GM19193 (cell line): ENCODE results near the gene OBP2B.

Source experiments
- POLR2A ChIP-seq: IDR thresholded peaks from 4 replicates; pipeline ENCODE4 v1.6.1; 2011; ENCODE audit not compliant: insufficient read depth, insufficient read length; ENCODE audit errors: extremely low read depth

Gene OBP2B

DNA sequence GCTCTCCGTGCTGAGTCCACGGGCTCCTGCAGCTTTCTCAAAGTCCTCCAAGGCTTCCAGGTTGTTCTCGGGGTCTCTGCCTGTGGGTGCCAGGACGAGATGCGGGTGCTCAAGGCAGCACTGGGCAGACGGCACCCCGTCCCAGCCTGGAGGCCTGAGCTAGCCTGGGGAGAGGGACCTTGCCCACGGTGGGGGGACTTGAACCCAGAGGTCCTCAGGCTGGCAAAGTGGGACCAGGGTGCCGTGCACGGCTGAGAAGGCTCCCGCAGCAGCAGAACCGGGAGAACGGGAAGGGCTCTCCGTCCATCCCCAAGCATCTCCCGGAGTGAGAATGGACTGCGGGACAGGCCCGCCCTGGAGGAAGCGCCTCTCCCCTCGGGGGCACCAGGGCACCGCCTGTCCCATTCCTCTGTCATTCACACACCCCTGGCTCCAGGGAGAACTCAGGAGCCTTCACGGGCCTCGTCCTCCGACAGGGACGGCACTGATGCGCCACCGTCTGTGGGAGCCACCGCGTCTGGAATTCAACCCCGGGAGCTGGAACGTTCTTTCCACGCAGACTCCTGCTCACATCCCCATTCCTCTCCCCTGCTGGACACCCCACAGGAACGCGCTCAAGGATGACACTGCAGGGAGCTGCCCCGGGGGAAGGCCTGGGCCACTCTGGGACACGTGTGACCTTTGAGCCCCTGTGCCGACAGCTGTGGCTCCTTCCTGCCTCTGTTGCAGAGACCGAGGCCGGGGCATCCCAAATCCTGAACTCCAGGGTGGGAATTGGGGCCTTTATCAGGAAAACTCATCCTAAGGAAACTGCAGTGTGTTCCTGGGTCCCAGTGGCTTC is 16.3 kb upstream of the OBP2B start:
- TF ChIP-seq POLR2A: no peak

DNA sequence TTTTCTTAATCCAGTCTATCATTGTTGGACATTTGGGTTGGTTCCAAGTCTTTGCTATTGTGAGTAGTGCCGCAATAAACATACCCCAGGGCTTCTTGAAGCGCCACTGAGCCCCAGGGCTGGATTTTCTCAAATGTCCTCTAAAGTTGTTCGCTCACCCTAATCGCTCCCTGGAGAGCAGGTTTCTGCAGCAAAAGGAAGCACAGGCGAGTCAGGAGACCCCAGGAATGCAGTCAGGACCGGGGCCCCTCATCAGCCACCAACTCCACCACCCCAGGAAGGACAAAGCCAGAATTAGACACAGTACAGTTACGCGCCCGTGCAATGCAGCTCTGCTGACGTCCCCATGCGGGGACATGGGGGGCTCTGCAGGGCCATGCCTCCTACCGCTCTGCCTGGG is 15.7 kb upstream of the OBP2B start:
- no peak for TF ChIP-seq POLR2A

- TF ChIP-seq POLR2A: no peak
Measured at GRCh38 chr9:133221177-133221809, 12.2 kb upstream of the OBP2B start.

- no peak for TF ChIP-seq POLR2A
Measured at GRCh38 chr9:133210609-133211008, 1.6 kb upstream of the OBP2B start.

- no peak for TF ChIP-seq POLR2A
Measured at GRCh38 chr9:133210202-133210532, 1.1 kb upstream of the OBP2B start.

DNA sequence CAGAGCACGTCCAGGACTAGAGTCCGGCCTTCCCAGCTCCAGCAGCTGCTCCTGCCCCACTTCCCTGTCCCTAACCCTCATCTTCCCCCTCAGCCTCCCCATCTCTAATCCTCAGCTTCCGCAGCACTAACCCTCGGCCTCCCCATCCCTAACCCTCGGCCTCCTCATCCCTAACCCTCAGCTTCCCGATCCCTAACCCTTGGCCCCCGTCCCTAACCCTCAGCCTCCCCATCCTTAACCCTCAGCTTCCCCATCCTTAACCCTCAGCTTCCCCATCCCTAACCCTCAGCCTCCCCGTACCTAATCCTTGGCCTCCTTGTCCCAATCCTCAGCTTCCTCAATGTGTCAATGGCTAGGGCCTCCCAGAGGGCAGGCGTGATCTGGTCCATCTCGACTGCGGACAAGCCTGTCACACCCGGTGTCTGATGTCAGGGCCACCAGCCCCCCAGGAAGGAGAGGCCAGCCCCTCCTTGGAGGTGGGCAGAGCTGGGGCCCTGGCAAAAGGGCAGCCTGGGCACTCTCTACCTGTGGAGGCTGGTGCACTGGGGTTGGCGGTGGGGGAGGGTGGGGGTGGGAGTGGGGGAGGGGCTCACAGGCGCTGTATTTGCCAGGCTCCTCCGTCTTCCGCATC is 1.4 kb downstream of the OBP2B start:
- TF ChIP-seq POLR2A: no peak

- TF ChIP-seq POLR2A: no peak
Measured at GRCh38 chr9:133207021-133207531, 2.0 kb downstream of the OBP2B start.

GRCh38 chr9:133205996-133206931 is 2.8 kb downstream of the OBP2B start:
- TF ChIP-seq POLR2A: no peak

DNA sequence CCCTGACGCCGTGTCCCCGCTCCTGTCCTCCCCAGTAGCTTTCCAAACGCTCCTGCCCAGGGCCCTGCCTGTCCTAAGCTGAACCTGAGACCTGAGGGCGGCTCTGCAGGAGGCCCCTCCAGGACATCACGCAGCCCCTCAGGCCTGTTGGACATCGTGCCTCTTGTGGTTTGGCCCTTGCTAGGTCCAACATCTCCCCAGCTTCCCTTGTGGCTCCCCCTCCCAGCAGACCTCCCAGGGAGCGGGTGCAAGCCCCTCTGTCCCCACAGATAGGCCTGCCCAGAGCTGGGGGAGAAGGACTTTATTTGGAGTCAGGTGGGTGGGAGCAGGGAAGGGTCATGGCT is 4.1 kb downstream of the OBP2B start:
- no peak for TF ChIP-seq POLR2A

GRCh38 chr9:133204335-133204992 is 4.6 kb downstream of the OBP2B start:
- no peak for TF ChIP-seq POLR2A

GRCh38 chr9:133203506-133204075 is 5.5 kb downstream of the OBP2B start:
- TF ChIP-seq POLR2A: no peak

DNA sequence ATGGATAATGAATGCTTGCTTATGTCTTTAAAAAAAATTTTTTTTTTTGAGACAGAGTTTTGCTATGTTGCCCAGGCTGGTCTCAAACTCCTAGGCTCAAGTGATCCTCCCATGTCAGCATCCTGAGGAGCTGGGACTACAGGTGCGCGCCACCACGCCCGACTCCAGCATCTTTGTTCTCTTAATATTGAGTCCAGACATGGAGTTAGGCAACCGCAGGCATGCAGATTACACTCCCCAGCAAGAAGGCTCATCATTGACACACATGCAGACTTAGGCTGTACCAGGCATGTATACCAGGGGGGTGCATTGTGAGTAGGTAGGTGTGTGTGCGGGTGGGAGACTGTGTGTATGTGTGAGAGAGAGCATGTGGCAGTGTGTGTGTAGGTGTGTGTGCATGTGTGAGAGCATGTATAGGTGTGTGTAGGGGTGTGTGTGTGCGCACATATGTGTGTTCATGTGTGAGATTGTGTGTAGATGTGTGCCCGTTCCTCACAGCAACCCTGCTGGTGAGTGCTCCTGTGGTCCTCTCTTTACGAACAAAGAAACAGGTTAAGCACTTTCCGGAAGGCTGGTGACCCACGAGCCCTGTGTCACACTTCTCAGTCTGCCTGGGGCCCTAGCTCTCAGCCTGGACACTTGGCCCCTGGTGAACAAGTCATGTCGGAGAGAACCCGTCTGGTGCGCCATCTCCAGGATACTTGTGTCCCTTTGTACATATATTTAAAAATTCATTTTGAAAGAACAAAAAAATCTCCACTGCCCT is 6.2 kb downstream of the OBP2B start:
- TF ChIP-seq POLR2A: no peak

DNA sequence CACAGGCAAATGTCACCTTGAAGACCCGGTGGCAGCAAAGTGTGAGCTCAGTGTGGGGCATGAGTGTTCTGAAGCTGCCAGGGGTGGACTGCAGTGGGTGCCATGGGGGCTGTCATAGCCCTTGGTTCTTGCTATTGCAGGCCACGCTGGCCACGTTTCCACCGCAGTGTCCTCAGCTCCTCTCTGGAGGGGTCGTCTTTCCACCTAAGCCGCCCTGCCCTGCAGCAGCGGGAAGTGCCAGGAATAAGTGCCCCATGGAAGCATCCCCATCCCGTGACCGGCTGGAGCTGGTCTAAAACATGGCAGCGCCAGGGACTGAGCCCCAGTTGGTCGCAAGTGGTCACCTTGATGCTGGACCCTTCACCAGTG is 6.9 kb downstream of the OBP2B start:
- no peak for TF ChIP-seq POLR2A

GRCh38 chr9:133201424-133202144 is 7.5 kb downstream of the OBP2B start:
- no peak for TF ChIP-seq POLR2A
